Uterus (tissue), 2 donors: ENCODE results near the gene RNF17.

Experiments used
- POLR2A ChIP-seq, 2 donors: fragments of 450-650 bp; IDR thresholded peaks; one replicate each; pipeline ENCODE4 v1.6.1; 2016; ENCODE audit warnings: antibody characterized with exemption in 2 of 2, mild to moderate bottlenecking in 1 of 2, moderate library complexity in 1 of 2
- TF ChIP-seq, protein P1 (sequence below), 4 experiments: fragments of 200-600 bp in 2 of 4; fragments of 450-650 bp in 2 of 4; sonication (generic) in 2 of 4; IDR thresholded peaks; one replicate each; pipeline ENCODE4 v1.5.1; 2016 to 2019; ENCODE audit warnings: antibody characterized with exemption in 4 of 4, mild to moderate bottlenecking in 2 of 4, moderate library complexity in 1 of 4

DNA sequence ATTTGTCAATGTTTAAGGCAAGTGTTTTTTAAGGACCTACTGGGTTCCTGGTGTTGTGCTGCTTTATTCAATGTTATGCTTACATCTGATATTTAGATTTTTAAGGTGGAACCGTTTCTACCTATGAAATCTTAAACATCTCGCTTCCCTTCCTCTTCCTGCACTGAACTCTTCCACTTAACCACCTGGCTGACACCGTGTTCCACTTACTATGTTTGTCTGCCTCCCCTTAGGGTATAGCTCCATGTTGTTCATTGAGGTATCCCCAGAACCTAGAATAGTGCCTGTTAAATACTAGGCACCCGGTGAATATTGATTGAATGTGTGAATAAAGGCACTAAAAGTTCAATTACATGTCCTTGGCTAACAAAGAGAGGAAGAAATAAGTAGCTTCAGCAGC lies 104.9 kb downstream of the RNF17 start:
- TF ChIP-seq, protein P1, sequence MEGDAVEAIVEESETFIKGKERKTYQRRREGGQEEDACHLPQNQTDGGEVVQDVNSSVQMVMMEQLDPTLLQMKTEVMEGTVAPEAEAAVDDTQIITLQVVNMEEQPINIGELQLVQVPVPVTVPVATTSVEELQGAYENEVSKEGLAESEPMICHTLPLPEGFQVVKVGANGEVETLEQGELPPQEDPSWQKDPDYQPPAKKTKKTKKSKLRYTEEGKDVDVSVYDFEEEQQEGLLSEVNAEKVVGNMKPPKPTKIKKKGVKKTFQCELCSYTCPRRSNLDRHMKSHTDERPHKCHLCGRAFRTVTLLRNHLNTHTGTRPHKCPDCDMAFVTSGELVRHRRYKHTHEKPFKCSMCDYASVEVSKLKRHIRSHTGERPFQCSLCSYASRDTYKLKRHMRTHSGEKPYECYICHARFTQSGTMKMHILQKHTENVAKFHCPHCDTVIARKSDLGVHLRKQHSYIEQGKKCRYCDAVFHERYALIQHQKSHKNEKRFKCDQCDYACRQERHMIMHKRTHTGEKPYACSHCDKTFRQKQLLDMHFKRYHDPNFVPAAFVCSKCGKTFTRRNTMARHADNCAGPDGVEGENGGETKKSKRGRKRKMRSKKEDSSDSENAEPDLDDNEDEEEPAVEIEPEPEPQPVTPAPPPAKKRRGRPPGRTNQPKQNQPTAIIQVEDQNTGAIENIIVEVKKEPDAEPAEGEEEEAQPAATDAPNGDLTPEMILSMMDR (IDR thresholded peaks at IDR 0.05), result no peak
- TF ChIP-seq POLR2A (IDR thresholded peaks at IDR 0.05), result no peak
